ENCODE data around the gene OTUB2. TPM values are rescaled to one million over a fixed set of nuclear protein-coding genes. Genes with fewer than 3 reads are reported as not detected.

The OTUB2 gene
- total RNA-seq, 1 experiment from 2014 or later, result 7.7 TPM

GRCh38 chr14:94040796-94041195, 14.7 kb downstream of the OTUB2 start:
- H3K27ac ChIP-seq (ENCODE audit: low read length), result no peak overlapping the region
- TF ChIP-seq EZH2phosphoT487 (IDR thresholded peaks at IDR 0.05; ENCODE audit: borderline replicate concordance, low read length) (no peak), CTCF (conservative IDR thresholded peaks at IDR 0.05; ENCODE audit: low read depth, low read length) (no peak)
- no peaks in the 10 kb centered on the region for H3F3A ChIP-seq (ENCODE audit: low read length, unreplicated experiment)
- H3K36me3 ChIP-seq (ENCODE audit: low read depth, low read length), result peaks cover 16% of the 10 kb centered on the region; the same call in 1 of the 2 replicates
- no peak overlapping the region for H3K4me3 ChIP-seq (ENCODE audit: low read length)
- no peak for DNase-seq
- no peaks in the 10 kb centered on the region for H3K4me1 ChIP-seq (ENCODE audit: insufficient read depth, low read length)
- H3K27me3 ChIP-seq (ENCODE audit: low read length), result no peaks in the 10 kb centered on the region
- H3K4me2 ChIP-seq (ENCODE audit: low read length), result no peak overlapping the region
- H3K9ac ChIP-seq (ENCODE audit: low read length), result no peak overlapping the region
- no peaks in the 10 kb centered on the region for H3K9me3 ChIP-seq (ENCODE audit: low read length)
- H3K9me2 ChIP-seq (replicated peaks; ENCODE audit: low read length), result no peaks in the 10 kb centered on the region
- intact Hi-C loops (cut with micrococcal nuclease), result no loop called here
- ChIA-PET CTCF (no interaction called here), POLR2A (ENCODE audit: unreplicated experiment) (no interaction called here)
- no peak overlapping the region for H2AFZ ChIP-seq (ENCODE audit: low read length)
- H3K79me2 ChIP-seq (ENCODE audit: low read length), result no peaks in the 10 kb centered on the region
- BruUV-seq (replicated peaks), result no TSS peak
- no peaks in the 10 kb centered on the region for H4K20me1 ChIP-seq (ENCODE audit: low read length)
- ATAC-seq, result no peak

- intact Hi-C loops (cut with micrococcal nuclease), result no loop called here
- Histone ChIP-seq H3K27ac (ENCODE audit: low read length) (no peak overlapping the region), H3K4me1 (ENCODE audit: insufficient read depth, low read length) (no peaks in the 10 kb centered on the region), H3K27me3 (ENCODE audit: low read length) (no peaks in the 10 kb centered on the region), H2AFZ (ENCODE audit: low read length) (no peak overlapping the region), H3K9me3 (ENCODE audit: low read length) (no peaks in the 10 kb centered on the region), H3K9ac (ENCODE audit: low read length) (no peak overlapping the region), H3K4me2 (ENCODE audit: low read length) (no peak overlapping the region), H3K79me2 (ENCODE audit: low read length) (no peaks in the 10 kb centered on the region), H3K9me2 (replicated peaks; ENCODE audit: low read length) (no peaks in the 10 kb centered on the region), H3K36me3 (ENCODE audit: low read depth, low read length) (peaks cover 25% of the 10 kb centered on the region; the same call in 1 of the 2 replicates), H3F3A (ENCODE audit: low read length, unreplicated experiment) (no peaks in the 10 kb centered on the region), H3K4me3 (ENCODE audit: low read length) (no peak overlapping the region), H4K20me1 (ENCODE audit: low read length) (no peaks in the 10 kb centered on the region)
- TF ChIP-seq EZH2 (IDR thresholded peaks at IDR 0.05; ENCODE audit: low read length, unreplicated experiment) (no peak), CTCF (conservative IDR thresholded peaks at IDR 0.05; ENCODE audit: low read depth, low read length) (no peak), EZH2phosphoT487 (IDR thresholded peaks at IDR 0.05; ENCODE audit: borderline replicate concordance, low read length) (no peak)
- no peak for DNase-seq
- no TSS peak for BruUV-seq (replicated peaks)
- CTCF ChIA-PET, result no interaction called here
- POLR2A ChIA-PET (ENCODE audit: unreplicated experiment), result no interaction called here
- ATAC-seq, result peak; percentile 23; the same call in 1 of the 2 replicates
Observed at GRCh38 chr14:94041551-94042346, 15.6 kb downstream of the OTUB2 start.

- Histone ChIP-seq H3K4me1 (ENCODE audit: insufficient read depth, low read length) (no peaks in the 10 kb centered on the region), H3K27me3 (ENCODE audit: low read length) (no peaks in the 10 kb centered on the region), H3K9me3 (ENCODE audit: low read length) (no peaks in the 10 kb centered on the region), H3K79me2 (ENCODE audit: low read length) (no peaks in the 10 kb centered on the region), H3F3A (ENCODE audit: low read length, unreplicated experiment) (no peaks in the 10 kb centered on the region), H3K27ac (ENCODE audit: low read length) (no peak overlapping the region), H3K4me2 (ENCODE audit: low read length) (no peak overlapping the region), H4K20me1 (ENCODE audit: low read length) (no peaks in the 10 kb centered on the region), H3K4me3 (ENCODE audit: low read length) (no peak overlapping the region), H3K9me2 (replicated peaks; ENCODE audit: low read length) (no peaks in the 10 kb centered on the region), H3K36me3 (ENCODE audit: low read depth, low read length) (peaks cover 32% of the 10 kb centered on the region; the same call in 1 of the 2 replicates), H3K9ac (ENCODE audit: low read length) (no peak overlapping the region), H2AFZ (ENCODE audit: low read length) (no peak overlapping the region)
- TF ChIP-seq CTCF (conservative IDR thresholded peaks at IDR 0.05; ENCODE audit: low read depth, low read length), result no peak
- TF ChIP-seq EZH2phosphoT487 (IDR thresholded peaks at IDR 0.05; ENCODE audit: borderline replicate concordance, low read length), result no peak
- no peak for TF ChIP-seq EZH2 (IDR thresholded peaks at IDR 0.05; ENCODE audit: low read length, unreplicated experiment)
- ATAC-seq, result no peak
- POLR2A ChIA-PET (ENCODE audit: unreplicated experiment), result no interaction called here
- intact Hi-C loops (cut with micrococcal nuclease), result no loop called here
- BruUV-seq (replicated peaks), result no TSS peak
- CTCF ChIA-PET, result no interaction called here
- no peak for DNase-seq
Observed at GRCh38 chr14:94042433-94043091, 16.4 kb downstream of the OTUB2 start.

Measured in PC-3 (cell line).